ENCODE results near the gene CACNB2. TPM values are rescaled to one million over a fixed set of nuclear protein-coding genes. Genes with fewer than 3 reads are reported as not detected.

CACNB2 gene
- total RNA-seq, 6 experiments from 2014 or later: not detected

DNA sequence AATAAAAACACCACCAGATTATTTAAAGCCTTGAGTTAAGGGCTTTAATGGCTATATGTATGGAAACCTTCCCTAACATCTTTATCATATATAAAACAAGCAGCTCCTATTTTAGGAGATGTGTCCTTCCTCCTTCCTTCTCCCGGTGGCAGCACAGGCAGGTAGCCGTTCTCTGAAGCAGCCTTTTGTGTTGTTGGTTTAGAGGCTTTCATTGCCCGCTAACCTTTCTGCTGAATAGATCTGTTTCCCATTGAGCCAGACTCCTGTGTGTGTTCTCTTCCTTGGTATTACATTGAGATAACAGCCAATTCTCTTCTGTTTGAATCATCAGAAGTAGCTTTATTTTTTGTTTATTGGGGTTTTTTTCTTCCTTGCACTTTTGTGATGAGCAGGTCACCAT, 131.3 kb downstream of the CACNB2 start:
- no peaks in the 10 kb centered on the region for H3K27me3 Mint-ChIP-seq (ENCODE audit: insufficient read depth)
- no peaks in the 10 kb centered on the region for H3K4me1 Mint-ChIP-seq (ENCODE audit: low read depth)
- no peak for TF ChIP-seq CTCF (IDR thresholded peaks at IDR 0.05)
- DNase-seq: no peak
- H3K36me3 Mint-ChIP-seq (ENCODE audit: low read depth): no peaks in the 10 kb centered on the region
- H3K9me3 Mint-ChIP-seq: no peaks in the 10 kb centered on the region
- no peak overlapping the region for H3K4me3 Mint-ChIP-seq
- no peak overlapping the region for H3K27ac Mint-ChIP-seq

DNA sequence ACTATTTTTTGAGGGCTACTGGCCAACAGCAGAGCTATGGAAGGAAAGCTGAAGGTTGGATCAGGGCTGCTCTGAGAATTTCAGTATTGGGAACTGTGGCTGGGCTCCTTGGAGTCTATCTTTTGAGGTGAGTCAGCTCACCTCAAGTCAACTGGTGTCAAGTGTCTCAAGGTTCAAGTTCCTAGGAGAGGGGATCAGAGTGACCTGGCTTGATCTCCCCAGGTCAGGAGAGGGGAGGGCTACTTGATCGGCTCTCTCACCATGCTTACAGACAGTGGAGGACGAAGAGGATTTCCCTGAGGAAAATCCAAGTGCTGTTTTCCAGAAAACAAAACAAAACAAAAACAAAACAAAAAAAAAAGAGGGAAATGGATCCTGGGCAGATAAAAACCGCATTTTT, 132.8 kb downstream of the CACNB2 start:
- no peaks in the 10 kb centered on the region for H3K36me3 Mint-ChIP-seq (ENCODE audit: low read depth)
- H3K27ac Mint-ChIP-seq: no peak overlapping the region
- no peaks in the 10 kb centered on the region for H3K4me1 Mint-ChIP-seq (ENCODE audit: low read depth)
- H3K27me3 Mint-ChIP-seq (ENCODE audit: insufficient read depth): no peaks in the 10 kb centered on the region; the same call in 1 of the 2 replicates
- no peak overlapping the region for H3K4me3 Mint-ChIP-seq
- H3K9me3 Mint-ChIP-seq: peaks cover 7% of the 10 kb centered on the region; the same call in 1 of the 2 replicates
- DNase-seq: no peak
- no peak for TF ChIP-seq CTCF (IDR thresholded peaks at IDR 0.05)

DNA sequence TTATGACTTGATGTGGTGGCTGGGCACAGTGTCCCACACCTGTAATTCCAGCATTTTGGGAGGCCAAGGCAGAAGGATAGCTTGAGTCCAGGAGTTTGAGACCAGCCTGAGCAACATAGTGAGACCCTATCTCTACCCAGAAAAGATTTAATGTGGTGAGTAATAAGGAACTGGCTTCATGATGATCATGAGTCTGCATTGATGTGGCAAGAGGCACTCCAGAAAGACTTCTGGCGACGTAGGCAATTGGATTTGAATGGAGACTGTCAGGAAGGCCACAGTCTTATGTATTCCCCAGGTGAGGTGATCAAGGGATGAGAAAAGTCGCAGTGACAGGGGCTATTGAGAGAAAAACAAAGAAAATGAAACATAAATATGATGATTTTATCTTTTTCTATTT, 138.0 kb downstream of the CACNB2 start:
- H3K9me3 Mint-ChIP-seq: peaks cover 7% of the 10 kb centered on the region; the same call in 1 of the 2 replicates
- no peak for TF ChIP-seq CTCF (IDR thresholded peaks at IDR 0.05)

GRCh38 chr10:18279173-18279572, 138.9 kb downstream of the CACNB2 start:
- Mint-ChIP-seq H3K36me3 (ENCODE audit: low read depth) (no peaks in the 10 kb centered on the region), H3K4me3 (no peak overlapping the region), H3K4me1 (ENCODE audit: low read depth) (no peaks in the 10 kb centered on the region), H3K27ac (no peak overlapping the region), H3K9me3 (peaks cover 7% of the 10 kb centered on the region; the same call in 1 of the 2 replicates), H3K27me3 (ENCODE audit: insufficient read depth) (no peaks in the 10 kb centered on the region; the same call in 1 of the 2 replicates)
- no peak for TF ChIP-seq CTCF (IDR thresholded peaks at IDR 0.05)
- DNase-seq: no peak

More for the DNA sequence above, 138.0 kb downstream of the CACNB2 start:
- Mint-ChIP-seq H3K36me3 (ENCODE audit: low read depth) (no peaks in the 10 kb centered on the region), H3K4me3 (no peak overlapping the region), H3K27me3 (ENCODE audit: insufficient read depth) (no peaks in the 10 kb centered on the region; the same call in 1 of the 2 replicates), H3K27ac (no peak overlapping the region), H3K4me1 (ENCODE audit: low read depth) (no peaks in the 10 kb centered on the region)
- no peak for DNase-seq

DNA sequence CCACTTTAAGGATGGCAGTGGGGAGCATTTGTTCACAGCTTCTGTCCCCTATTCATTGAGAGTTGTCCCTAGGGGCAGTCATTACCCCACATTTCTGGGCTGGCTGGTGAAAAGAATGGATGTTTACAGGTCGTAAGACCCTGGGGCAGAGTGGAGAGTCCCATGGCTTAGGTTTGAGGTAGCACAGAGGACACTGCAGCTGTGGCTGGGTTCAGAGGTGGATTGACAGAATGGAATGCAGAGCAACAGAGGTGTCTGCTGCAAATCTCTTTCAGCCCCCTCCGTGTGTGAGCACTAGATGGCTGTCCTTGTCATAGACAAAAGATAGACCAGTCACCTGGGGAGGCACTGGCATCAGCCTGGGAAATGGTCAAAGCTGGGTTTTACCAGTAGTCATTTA, 141.9 kb downstream of the CACNB2 start:
- TF ChIP-seq CTCF (IDR thresholded peaks at IDR 0.05): no peak
- H3K27me3 Mint-ChIP-seq (ENCODE audit: insufficient read depth): peaks cover 2% of the 10 kb centered on the region; the same call in 1 of the 2 replicates
- H3K36me3 Mint-ChIP-seq (ENCODE audit: low read depth): no peaks in the 10 kb centered on the region
- H3K27ac Mint-ChIP-seq: no peak overlapping the region
- no peak for DNase-seq
- no peak overlapping the region for H3K4me3 Mint-ChIP-seq
- H3K9me3 Mint-ChIP-seq: peaks cover 4% of the 10 kb centered on the region; the same call in 1 of the 2 replicates
- no peaks in the 10 kb centered on the region for H3K4me1 Mint-ChIP-seq (ENCODE audit: low read depth)

All from HFFc6 (cell line).